Measurements from ENCODE around the gene ZP1. TPM values are rescaled to one million over a fixed set of nuclear protein-coding genes. Genes with fewer than 3 reads are reported as not detected.

The ZP1 gene
- total RNA-seq, 1 experiment from 2014 or later: not detected

DNA sequence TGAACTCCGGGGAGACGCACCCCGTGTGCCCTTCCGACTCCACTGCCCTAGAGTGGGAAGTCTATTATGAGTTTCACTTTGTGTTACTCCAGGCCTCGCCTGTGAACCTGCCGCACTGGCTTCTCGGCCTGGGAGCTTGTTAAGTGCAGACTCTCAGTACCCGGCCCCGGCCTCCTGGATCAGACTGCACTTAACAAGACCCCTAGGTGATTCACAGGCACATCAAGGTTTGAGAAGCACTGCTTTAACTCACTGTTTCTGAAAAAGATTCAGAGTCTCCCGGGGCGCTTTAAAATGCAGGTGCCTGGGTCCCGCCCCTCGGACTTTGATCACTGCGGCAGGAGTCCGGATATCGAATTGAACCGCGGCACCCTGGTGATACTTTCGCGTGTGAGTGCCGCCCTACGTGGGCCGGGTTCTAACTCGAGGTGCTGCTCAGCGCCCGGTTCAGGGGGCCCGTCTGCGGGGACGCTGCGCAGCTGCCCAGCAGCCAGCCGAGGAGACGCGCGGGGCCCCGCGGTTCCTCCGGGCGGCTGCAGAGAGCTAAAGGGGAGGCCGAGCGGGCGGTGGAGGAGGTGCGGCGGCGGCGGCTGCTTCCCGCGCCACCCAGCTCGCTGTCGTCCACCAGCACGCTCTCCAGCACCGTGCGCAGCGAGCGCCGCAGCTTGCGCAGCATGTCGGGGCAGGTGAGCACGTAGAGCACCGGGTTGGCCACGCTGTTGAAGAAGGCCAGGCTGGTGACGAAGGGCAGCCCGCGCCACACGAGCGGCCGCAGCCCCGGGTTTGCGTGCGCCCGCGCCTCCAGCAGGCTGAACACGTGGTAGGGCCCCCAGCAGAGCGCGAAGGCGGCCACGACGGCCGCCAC, 15.0 kb upstream of the ZP1 start:
- no peak overlapping the region for H3K4me3 ChIP-seq (ENCODE audit: low read depth, low read length, poor library complexity, severe bottlenecking)
- no peaks in the 10 kb centered on the region for H3K9me3 ChIP-seq (ENCODE audit: low read depth, low read length, poor library complexity, severe bottlenecking)
- intact Hi-C loops (cut with micrococcal nuclease; ENCODE audit: unreplicated experiment): no loop called here
- H3K4me1 ChIP-seq (ENCODE audit: insufficient read depth, low read length, poor library complexity, severe bottlenecking): no peaks in the 10 kb centered on the region
- no TSS peak for BruUV-seq (replicated peaks)
- no peak for TF ChIP-seq EZH2 (IDR thresholded peaks at IDR 0.05; ENCODE audit: borderline replicate concordance, low read depth, low read length, poor library complexity, severe bottlenecking)
- TF ChIP-seq, protein P1, sequence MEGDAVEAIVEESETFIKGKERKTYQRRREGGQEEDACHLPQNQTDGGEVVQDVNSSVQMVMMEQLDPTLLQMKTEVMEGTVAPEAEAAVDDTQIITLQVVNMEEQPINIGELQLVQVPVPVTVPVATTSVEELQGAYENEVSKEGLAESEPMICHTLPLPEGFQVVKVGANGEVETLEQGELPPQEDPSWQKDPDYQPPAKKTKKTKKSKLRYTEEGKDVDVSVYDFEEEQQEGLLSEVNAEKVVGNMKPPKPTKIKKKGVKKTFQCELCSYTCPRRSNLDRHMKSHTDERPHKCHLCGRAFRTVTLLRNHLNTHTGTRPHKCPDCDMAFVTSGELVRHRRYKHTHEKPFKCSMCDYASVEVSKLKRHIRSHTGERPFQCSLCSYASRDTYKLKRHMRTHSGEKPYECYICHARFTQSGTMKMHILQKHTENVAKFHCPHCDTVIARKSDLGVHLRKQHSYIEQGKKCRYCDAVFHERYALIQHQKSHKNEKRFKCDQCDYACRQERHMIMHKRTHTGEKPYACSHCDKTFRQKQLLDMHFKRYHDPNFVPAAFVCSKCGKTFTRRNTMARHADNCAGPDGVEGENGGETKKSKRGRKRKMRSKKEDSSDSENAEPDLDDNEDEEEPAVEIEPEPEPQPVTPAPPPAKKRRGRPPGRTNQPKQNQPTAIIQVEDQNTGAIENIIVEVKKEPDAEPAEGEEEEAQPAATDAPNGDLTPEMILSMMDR (conservative IDR thresholded peaks at IDR 0.05; ENCODE audit: low read depth, low read length): no peak
- ChIA-PET CTCF (no interaction called here), POLR2A (ENCODE audit: low non-redundant PET) (no interaction called here)
- no peaks in the 10 kb centered on the region for H3K27me3 ChIP-seq (replicated peaks; ENCODE audit: insufficient read depth, low read depth, low read length, poor library complexity)
- H3K36me3 ChIP-seq (ENCODE audit: insufficient read depth, low read length, poor library complexity, severe bottlenecking): peaks cover 41% of the 10 kb centered on the region
- no peak for DNase-seq (ENCODE audit: low spot score)
- H3K27ac ChIP-seq (ENCODE audit: low read depth, low read length, poor library complexity, severe bottlenecking): no peak overlapping the region

DNA sequence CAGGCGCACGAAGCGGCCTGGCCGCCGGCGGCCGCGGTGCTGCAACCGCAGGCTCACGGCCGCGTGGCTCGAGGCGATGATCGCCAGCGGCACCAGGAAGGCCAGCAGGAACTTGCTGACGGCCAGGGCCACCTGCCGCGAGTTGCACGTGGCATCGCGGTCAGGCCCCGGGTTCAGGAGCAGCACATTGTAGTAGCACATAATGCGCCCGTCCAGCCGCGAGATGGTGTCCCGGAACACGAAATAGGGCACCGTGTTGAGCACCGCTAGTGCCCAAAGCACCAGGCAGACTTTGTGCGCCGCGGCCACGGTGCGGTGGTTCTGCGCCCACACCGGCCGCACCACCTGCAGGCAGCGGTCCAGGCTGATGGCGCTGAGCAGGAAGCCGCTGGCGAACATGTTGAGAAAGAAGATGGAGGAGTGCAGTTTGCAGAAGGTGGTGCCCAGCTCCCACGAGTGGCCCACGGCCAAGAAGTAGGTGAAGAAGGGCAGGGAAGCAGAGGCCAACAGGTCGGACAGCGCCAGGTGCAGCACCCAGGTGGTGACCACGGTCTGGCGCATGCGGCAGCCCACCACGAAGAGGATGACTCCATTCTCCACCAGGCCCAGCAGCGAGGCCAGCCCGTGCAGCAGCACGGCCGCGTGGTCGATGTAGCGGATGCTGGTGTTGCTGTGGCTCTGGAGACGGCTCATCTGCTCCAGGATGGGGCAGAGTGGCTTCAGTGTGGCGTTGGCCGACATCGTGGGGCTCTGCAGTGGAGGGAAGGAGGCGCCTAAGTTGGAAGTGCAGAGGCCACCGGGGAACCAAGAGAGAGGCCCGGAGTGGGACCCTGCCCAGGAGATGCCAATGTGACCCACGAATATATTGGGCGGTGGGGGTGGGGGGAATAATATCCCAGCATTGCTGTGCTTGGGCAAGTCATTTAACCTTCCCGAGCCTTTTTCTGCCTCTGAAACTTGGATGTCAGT, 14.1 kb upstream of the ZP1 start:
- Histone ChIP-seq H3K4me3 (ENCODE audit: low read depth, low read length, poor library complexity, severe bottlenecking) (no peak overlapping the region), H3K27me3 (replicated peaks; ENCODE audit: insufficient read depth, low read depth, low read length, poor library complexity) (no peaks in the 10 kb centered on the region), H3K27ac (ENCODE audit: low read depth, low read length, poor library complexity, severe bottlenecking) (no peak overlapping the region), H3K4me1 (ENCODE audit: insufficient read depth, low read length, poor library complexity, severe bottlenecking) (no peaks in the 10 kb centered on the region), H3K36me3 (ENCODE audit: insufficient read depth, low read length, poor library complexity, severe bottlenecking) (peaks cover 34% of the 10 kb centered on the region), H3K9me3 (ENCODE audit: low read depth, low read length, poor library complexity, severe bottlenecking) (no peaks in the 10 kb centered on the region)
- no peak for TF ChIP-seq EZH2 (IDR thresholded peaks at IDR 0.05; ENCODE audit: borderline replicate concordance, low read depth, low read length, poor library complexity, severe bottlenecking)
- TF ChIP-seq, protein P1 (conservative IDR thresholded peaks at IDR 0.05; ENCODE audit: low read depth, low read length): no peak
- intact Hi-C loops (cut with micrococcal nuclease; ENCODE audit: unreplicated experiment): no loop called here
- no TSS peak for BruUV-seq (replicated peaks)
- ChIA-PET CTCF (no interaction called here), POLR2A (ENCODE audit: low non-redundant PET) (no interaction called here)
- DNase-seq (ENCODE audit: low spot score): no peak

DNA sequence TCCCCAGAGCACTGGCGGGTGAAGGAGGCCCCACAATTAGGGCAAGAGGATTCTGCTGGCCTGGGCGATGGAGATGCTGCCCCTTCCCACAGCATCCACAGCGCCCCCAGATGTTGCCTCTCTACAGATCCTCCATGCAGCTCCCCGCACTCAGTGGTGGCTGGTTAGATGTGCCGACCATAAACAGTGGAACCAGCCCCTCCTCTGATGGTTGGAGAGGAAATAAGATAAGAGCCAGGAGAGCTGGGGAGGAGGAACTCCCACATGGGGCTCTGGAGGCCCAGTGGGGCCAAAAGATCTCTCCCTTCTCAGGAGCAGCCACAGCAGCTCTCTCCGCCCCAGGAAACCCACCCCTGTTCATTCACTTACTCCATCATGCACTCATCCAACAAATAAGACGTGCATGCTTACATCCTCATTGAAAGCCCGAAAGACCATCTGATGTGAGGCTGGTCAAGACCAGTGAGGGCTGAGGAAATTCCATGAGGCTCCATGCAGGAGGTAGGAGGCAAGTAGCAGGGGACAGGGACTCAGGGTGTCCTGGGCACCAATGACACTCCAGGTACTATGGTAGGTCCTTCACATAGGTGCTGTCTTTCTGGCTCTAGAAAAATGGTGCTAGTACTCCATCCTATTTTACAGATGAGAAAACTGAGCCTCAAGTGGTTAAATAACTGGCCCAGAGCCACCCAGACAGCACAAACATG, 13.0 kb upstream of the ZP1 start:
- ChIA-PET CTCF (no interaction called here), POLR2A (ENCODE audit: low non-redundant PET) (no interaction called here)
- H3K27me3 ChIP-seq (replicated peaks; ENCODE audit: insufficient read depth, low read depth, low read length, poor library complexity): no peaks in the 10 kb centered on the region
- intact Hi-C loops (cut with micrococcal nuclease; ENCODE audit: unreplicated experiment): no loop called here
- no peaks in the 10 kb centered on the region for H3K9me3 ChIP-seq (ENCODE audit: low read depth, low read length, poor library complexity, severe bottlenecking)
- peaks cover 25% of the 10 kb centered on the region for H3K36me3 ChIP-seq (ENCODE audit: insufficient read depth, low read length, poor library complexity, severe bottlenecking)
- DNase-seq (ENCODE audit: low spot score): no peak
- no TSS peak for BruUV-seq (replicated peaks)
- TF ChIP-seq EZH2 (IDR thresholded peaks at IDR 0.05; ENCODE audit: borderline replicate concordance, low read depth, low read length, poor library complexity, severe bottlenecking): no peak
- TF ChIP-seq, protein P1 (conservative IDR thresholded peaks at IDR 0.05; ENCODE audit: low read depth, low read length): no peak
- H3K4me1 ChIP-seq (ENCODE audit: insufficient read depth, low read length, poor library complexity, severe bottlenecking): no peaks in the 10 kb centered on the region
- H3K4me3 ChIP-seq (ENCODE audit: low read depth, low read length, poor library complexity, severe bottlenecking): no peak overlapping the region
- no peak overlapping the region for H3K27ac ChIP-seq (ENCODE audit: low read depth, low read length, poor library complexity, severe bottlenecking)

All from A673 (cell line).